ENCODE data around the gene ZNF512B. TPM values are rescaled to one million over a fixed set of nuclear protein-coding genes. Genes with fewer than 3 reads are reported as not detected.

The ZNF512B gene
- total RNA-seq, 4 donors from 2014 or later, result 5.7 to 10.9 (median 8.8) TPM

- ATAC-seq, result no peak
- H3K9me3 ChIP-seq, result no peaks in the 10 kb centered on the region
- H3K27ac ChIP-seq, result peak overlapping the region; percentile 58 to 74 (median 67)
- DNase-seq, result peak in 1 of 2 donors; percentile 16
- no peak for TF ChIP-seq CTCF (IDR thresholded peaks at IDR 0.05 in 4 of 5, conservative IDR thresholded peaks at IDR 0.05 in 1 of 5)
- no peak for TF ChIP-seq POLR2A (IDR thresholded peaks at IDR 0.05)
- intact Hi-C loops (cut with DNase I; ENCODE audit: low total_unique reads) (no loop called here), in situ Hi-C loops (cut with MboI; ENCODE audit: low sequenced_read_pairs in 4 of 4) (no loop called here)
- H3K4me1 ChIP-seq, result peaks cover 9 to 16% of the 10 kb centered on the region in 2 donors
- H3K36me3 ChIP-seq, result peaks cover 0 to 24% of the 10 kb centered on the region in 2 donors
- no peaks in the 10 kb centered on the region for H3K27me3 ChIP-seq
- peak overlapping the region in 3 of 4 donors; percentile 62 to 67 (median 62) for H3K4me3 ChIP-seq
Measured at GRCh38 chr20:63968136-63968927, 1.4 kb downstream of the ZNF512B start.

DNA sequence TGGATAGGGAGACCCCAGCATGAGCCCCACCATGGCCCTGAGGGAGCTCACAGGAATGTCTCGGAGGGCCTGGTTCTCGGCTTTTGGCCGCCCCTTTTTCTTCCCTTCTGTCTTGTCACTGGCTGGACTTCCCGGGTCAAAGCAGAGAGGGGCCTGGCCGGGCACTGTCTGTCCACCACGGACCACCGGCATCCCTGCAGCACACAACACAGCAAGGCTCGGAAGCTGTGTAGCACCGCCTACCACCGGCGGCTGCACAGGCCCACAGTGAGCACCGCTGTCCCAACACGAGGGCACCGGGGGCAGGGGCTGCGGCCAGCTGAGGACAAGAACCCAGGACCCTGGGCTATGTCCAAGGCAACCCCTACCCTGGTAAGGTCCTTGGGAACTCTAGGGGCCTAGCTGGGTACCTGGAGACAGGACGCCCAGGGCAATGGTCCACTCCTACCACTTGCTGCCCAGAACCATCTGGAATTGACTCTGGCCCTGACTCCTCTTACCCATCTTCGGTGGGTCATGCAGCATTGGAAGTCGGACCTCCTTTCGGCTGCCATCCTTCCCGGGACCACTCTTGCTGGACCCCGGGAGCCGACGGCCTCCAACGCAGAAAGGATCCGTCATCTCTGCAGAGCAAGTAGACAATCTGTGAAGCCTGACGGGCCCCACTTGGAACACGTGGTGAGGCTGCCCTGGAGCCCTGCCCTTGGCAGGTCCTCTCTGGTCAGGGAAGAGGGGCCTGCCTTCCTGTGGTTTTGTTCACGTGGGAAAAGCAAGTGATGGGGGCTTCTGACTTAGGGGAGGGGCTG is 2.2 kb downstream of the ZNF512B start:
- Histone ChIP-seq H3K27me3 (no peaks in the 10 kb centered on the region), H3K27ac (no peak overlapping the region), H3K9me3 (no peaks in the 10 kb centered on the region), H3K4me1 (peaks cover 9 to 11% of the 10 kb centered on the region in 2 donors), H3K4me3 (no peak overlapping the region), H3K36me3 (peaks cover 0 to 32% of the 10 kb centered on the region in 2 donors)
- TF ChIP-seq POLR2A (IDR thresholded peaks at IDR 0.05) (no peak), CTCF (IDR thresholded peaks at IDR 0.05 in 4 of 5, conservative IDR thresholded peaks at IDR 0.05 in 1 of 5) (no peak)
- ATAC-seq (no peak), DNase-seq (peak in 1 of 2 donors; percentile 10)
- intact Hi-C loops (cut with DNase I; ENCODE audit: low total_unique reads) (no loop called here), in situ Hi-C loops (cut with MboI; ENCODE audit: low sequenced_read_pairs in 4 of 4) (no loop called here)

GRCh38 chr20:63966944-63967322 is 2.8 kb downstream of the ZNF512B start:
- Histone ChIP-seq H3K4me1 (peaks cover 9 to 10% of the 10 kb centered on the region in 2 donors), H3K27ac (no peak overlapping the region), H3K27me3 (no peaks in the 10 kb centered on the region), H3K9me3 (no peaks in the 10 kb centered on the region), H3K4me3 (no peak overlapping the region), H3K36me3 (peaks cover 0 to 37% of the 10 kb centered on the region in 2 donors)
- DNase-seq (no peak), ATAC-seq (no peak)
- intact Hi-C loops (cut with DNase I; ENCODE audit: low total_unique reads), result no loop called here
- in situ Hi-C loops (cut with MboI; ENCODE audit: low sequenced_read_pairs in 4 of 4), result no loop called here
- TF ChIP-seq CTCF (IDR thresholded peaks at IDR 0.05 in 4 of 5, conservative IDR thresholded peaks at IDR 0.05 in 1 of 5), result no peak
- TF ChIP-seq POLR2A (IDR thresholded peaks at IDR 0.05), result no peak

DNA sequence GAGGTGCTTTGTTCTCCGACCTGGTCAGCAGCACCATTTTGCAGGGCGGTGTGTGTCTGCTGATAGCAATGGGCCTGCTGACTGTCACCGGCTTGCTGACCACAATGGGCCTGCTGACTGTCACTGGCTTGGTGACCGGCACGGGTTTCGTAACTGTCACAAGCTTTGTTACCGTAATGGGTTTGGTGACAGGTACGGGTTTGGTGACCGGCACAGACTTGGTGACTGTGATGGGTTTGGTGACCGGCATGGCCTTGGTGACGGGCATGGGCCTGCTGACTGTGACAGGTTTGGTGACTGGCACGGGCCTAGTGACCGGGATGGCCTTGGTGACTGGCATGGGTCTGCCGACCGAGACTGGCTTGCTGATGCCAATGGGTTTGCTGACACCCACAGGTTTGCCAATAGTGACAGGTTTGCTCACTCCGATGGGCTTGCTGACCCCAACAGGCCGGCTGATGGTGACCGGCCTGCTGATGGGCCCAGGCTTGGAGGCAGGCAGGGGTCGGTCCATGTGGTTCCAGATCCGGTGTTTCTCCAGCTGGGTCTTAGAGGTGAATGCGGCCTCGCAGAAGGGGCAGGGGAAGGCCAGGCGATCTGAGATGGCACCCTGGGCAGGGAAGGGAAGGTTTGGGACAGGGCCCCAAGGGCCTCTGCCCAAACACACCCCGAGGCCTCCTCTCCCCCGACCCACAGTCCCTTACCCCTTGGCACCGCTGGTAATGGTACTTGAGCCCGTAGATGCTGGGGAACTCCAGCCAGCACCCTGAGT is 3.4 kb downstream of the ZNF512B start:
- no peaks in the 10 kb centered on the region for H3K9me3 ChIP-seq

More for the DNA sequence above, 3.4 kb downstream of the ZNF512B start:
- intact Hi-C loops (cut with DNase I; ENCODE audit: low total_unique reads) (no loop called here), in situ Hi-C loops (cut with MboI; ENCODE audit: low sequenced_read_pairs in 4 of 4) (no loop called here)
- Histone ChIP-seq H3K4me1 (peaks cover 8 to 9% of the 10 kb centered on the region in 2 donors), H3K27me3 (no peaks in the 10 kb centered on the region), H3K4me3 (no peak overlapping the region), H3K36me3 (peaks cover 0 to 42% of the 10 kb centered on the region in 2 donors), H3K27ac (no peak overlapping the region)
- no peak for TF ChIP-seq POLR2A (IDR thresholded peaks at IDR 0.05)
- TF ChIP-seq CTCF (IDR thresholded peaks at IDR 0.05 in 4 of 5, conservative IDR thresholded peaks at IDR 0.05 in 1 of 5), result no peak
- ATAC-seq (no peak), DNase-seq (no peak)
